Measurements from ENCODE around the gene HPCA. TPM values are rescaled to one million over a fixed set of nuclear protein-coding genes. Genes with fewer than 3 reads are reported as not detected.

Gene HPCA
- total and polyA plus RNA-seq, 2 donors (not counting 3 experiments of a cell fraction or from before 2014, with no cell fraction given), result not detected

DNA sequence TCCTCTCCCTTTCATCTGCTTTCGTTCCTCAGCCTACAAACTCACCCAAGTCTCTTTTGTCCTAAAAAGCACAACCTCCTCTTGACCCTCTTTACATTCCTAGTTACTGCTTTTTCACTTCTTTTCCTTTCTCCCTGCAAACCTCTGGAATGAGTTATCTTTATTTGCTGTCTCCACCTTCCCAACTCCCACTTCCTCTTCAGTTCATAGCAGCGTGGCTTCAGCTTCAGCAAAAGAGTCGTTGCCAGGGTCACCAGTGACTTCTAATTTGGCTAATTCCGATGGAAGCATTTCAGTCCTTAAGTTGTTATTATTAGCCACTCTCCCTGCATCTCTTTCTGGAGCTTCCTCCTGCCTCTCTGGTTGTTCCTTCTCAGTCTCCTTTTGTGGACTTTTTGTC lies 21.1 kb downstream of the HPCA start:
- H3K9me1 ChIP-seq (replicated peaks; ENCODE audit: control insufficient read depth, extremely low read depth, insufficient read depth, low read length), result no peaks in the 10 kb centered on the region
- H3K27ac ChIP-seq (ENCODE audit: insufficient read depth, low read depth, low read length), result no peak overlapping the region
- FAIRE-seq (peak; percentile 21), DNase-seq (ENCODE audit: low read depth, low spot score) (no peak)
- intact Hi-C loops (cut with micrococcal nuclease) (no loop called here), dilution Hi-C loops (cut with MboI; ENCODE audit: extremely low pct_ligation_motif_present, low sequenced_read_pairs) (no loop called here)
- H3K79me2 ChIP-seq (ENCODE audit: control insufficient read depth, insufficient read depth, low read length), result no peaks in the 10 kb centered on the region
- H3K9me3 ChIP-seq (replicated peaks; ENCODE audit: control insufficient read depth, insufficient read depth, low read length), result no peaks in the 10 kb centered on the region
- H3K4me3 ChIP-seq (replicated peaks in 1 of 3; ENCODE audit: insufficient read depth in 1 of 3, low read depth in 1 of 3, low read length in 3 of 3), result no peak overlapping the region
- H2AFZ ChIP-seq (ENCODE audit: low read depth, low read length), result peak overlapping the region; percentile 44
- no peaks in the 10 kb centered on the region for H4K20me1 ChIP-seq (replicated peaks; ENCODE audit: control insufficient read depth, extremely low read depth, insufficient read depth, low read length)
- H3K27me3 ChIP-seq (ENCODE audit: control insufficient read depth in 2 of 2, insufficient read depth in 2 of 2, low read length in 2 of 2), result peaks cover 0 to 3% of the 10 kb centered on the region in 2 experiments
- BruUV-seq (replicated peaks), result no TSS peak
- H3K36me3 ChIP-seq (ENCODE audit: control insufficient read depth in 2 of 2, extremely low read depth in 1 of 2, insufficient read depth in 2 of 2, low read length in 2 of 2), result no peaks in the 10 kb centered on the region
- no peak overlapping the region for H3K4me2 ChIP-seq (ENCODE audit: insufficient read depth, low read length)
- no peaks in the 10 kb centered on the region for H3K4me1 ChIP-seq (ENCODE audit: control insufficient read depth, extremely low read depth, insufficient read depth, low read length)
- POLR2A ChIA-PET, result no interaction called here
- H3K9ac ChIP-seq (replicated peaks; ENCODE audit: extremely low read depth, insufficient read depth, low read length), result no peak overlapping the region
- TF ChIP-seq, protein P1, sequence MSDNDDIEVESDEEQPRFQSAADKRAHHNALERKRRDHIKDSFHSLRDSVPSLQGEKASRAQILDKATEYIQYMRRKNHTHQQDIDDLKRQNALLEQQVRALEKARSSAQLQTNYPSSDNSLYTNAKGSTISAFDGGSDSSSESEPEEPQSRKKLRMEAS (IDR thresholded peaks at IDR 0.05; ENCODE audit: insufficient read depth, insufficient read length), result no peak
- TF ChIP-seq GATA2 (IDR thresholded peaks at IDR 0.05; ENCODE audit: insufficient read depth, insufficient read length, low read depth, low read length), result no peak
- no peak for TF ChIP-seq MYC (IDR thresholded peaks at IDR 0.05; ENCODE audit: low read depth, low read length)
- TF ChIP-seq, protein P2, sequence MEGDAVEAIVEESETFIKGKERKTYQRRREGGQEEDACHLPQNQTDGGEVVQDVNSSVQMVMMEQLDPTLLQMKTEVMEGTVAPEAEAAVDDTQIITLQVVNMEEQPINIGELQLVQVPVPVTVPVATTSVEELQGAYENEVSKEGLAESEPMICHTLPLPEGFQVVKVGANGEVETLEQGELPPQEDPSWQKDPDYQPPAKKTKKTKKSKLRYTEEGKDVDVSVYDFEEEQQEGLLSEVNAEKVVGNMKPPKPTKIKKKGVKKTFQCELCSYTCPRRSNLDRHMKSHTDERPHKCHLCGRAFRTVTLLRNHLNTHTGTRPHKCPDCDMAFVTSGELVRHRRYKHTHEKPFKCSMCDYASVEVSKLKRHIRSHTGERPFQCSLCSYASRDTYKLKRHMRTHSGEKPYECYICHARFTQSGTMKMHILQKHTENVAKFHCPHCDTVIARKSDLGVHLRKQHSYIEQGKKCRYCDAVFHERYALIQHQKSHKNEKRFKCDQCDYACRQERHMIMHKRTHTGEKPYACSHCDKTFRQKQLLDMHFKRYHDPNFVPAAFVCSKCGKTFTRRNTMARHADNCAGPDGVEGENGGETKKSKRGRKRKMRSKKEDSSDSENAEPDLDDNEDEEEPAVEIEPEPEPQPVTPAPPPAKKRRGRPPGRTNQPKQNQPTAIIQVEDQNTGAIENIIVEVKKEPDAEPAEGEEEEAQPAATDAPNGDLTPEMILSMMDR (IDR thresholded peaks at IDR 0.05; ENCODE audit: extremely low read depth in 1 of 2, insufficient read depth in 1 of 2, low read depth in 1 of 2, low read length in 2 of 2), result no peak
- TF ChIP-seq EZH2 (IDR thresholded peaks at IDR 0.05; ENCODE audit: borderline replicate concordance, low read depth, low read length, severe bottlenecking), result no peak
- TF ChIP-seq POLR2A (IDR thresholded peaks at IDR 0.05; ENCODE audit: low read depth, low read length), result no peak
- TF ChIP-seq FOS (IDR thresholded peaks at IDR 0.05; ENCODE audit: borderline replicate concordance, insufficient read depth, low read length), result no peak
- no peak for TF ChIP-seq POLR2AphosphoS5 (IDR thresholded peaks at IDR 0.05; ENCODE audit: insufficient read depth, low read depth, low read length)
- no peak for TF ChIP-seq JUN (IDR thresholded peaks at IDR 0.05; ENCODE audit: borderline replicate concordance, insufficient read depth, insufficient read length, low read depth)
- CTCF ChIA-PET, result interaction anchor here (0.7 to 2.1 kb wide), 8 partner anchors 10 to 179 kb away, joined by 3 to 6 read pairs (median 4); no protein-coding TSS in a partner anchor

Measured in endothelial cell of umbilical vein (primary cell).